LNCAP (cell line): ENCODE results near the gene ABCA13.

Experiments used
- CTCF ChIP-seq: fragments of 450-650 bp; IDR thresholded peaks from 2 replicates; pipeline ENCODE4 v1.5.1; 2017; ENCODE audit warnings: mild to moderate bottlenecking

Gene ABCA13

GRCh38 chr7:48305661-48306060, 134.4 kb downstream of the ABCA13 start:
- TF ChIP-seq CTCF = no peak

- TF ChIP-seq CTCF = no peak
These were observed 135.9 kb downstream of the ABCA13 start for GRCh38 chr7:48307041-48307714.

GRCh38 chr7:48309720-48310119, 138.5 kb downstream of the ABCA13 start:
- TF ChIP-seq CTCF = no peak

GRCh38 chr7:48311464-48312100, 140.3 kb downstream of the ABCA13 start:
- no peak for TF ChIP-seq CTCF

GRCh38 chr7:48312151-48312550, 140.9 kb downstream of the ABCA13 start:
- TF ChIP-seq CTCF = no peak

- TF ChIP-seq CTCF = no peak
These were observed 145.5 kb downstream of the ABCA13 start for GRCh38 chr7:48316768-48317167.

- TF ChIP-seq CTCF = no peak
These were observed 146.1 kb downstream of the ABCA13 start for GRCh38 chr7:48317360-48317759.
